ENCODE data around the gene PATL2.
A peak's percentile ranks its signal among the peaks of the same experiment; 100 is the strongest.
"Not testable (repeated sequence)": the region's sequence is repeated elsewhere in the genome, so short reads cannot be mapped to it uniquely, and the experiment has no call there.

PATL2 gene

GRCh38 chr15:44689318-44689717 is 21.8 kb downstream of the PATL2 start:
- not testable (repeated sequence) for DNase-seq

DNA sequence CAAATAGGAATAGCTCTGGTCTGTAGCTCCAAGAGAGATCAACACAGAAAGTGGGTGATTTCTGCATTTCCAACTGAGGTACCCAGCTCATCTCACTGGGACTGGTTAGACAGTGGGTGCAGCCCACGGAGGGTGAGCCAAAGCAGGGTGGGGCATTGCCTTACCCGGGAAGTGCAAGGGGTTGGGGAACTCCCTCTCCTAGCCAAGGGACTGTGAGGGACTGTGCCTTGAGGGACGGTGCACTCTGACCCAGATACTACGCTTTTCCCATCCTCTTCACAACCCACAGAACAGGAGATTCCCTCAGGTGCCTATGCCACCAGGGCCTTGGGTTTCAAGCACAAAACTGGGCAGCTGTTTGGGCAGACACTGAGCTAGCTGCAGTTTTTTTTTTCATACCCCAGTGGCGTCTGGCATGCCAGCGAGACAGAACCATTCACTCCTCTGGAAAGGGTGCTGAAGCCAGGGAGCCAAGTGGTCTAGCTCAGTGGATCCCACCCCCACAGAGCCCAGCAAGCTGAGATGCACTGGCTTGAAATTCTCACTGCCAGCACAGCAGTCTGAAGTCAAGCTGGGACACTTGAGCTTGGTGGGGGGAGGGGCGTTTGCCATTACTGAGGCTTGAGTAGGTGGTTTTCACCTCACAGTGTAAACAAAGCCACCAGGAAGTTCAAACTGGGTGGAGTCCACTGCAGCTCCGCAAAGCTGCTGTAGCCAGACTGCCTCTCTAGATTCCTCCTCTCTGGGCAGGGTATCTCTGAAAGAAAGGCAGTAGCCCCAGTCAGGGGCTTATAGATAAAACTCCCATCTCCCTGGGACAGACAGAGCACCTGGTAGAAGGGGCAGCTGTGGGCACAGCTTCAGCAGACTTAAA is 28.1 kb downstream of the PATL2 start:
- not testable (repeated sequence) for DNase-seq

DNA sequence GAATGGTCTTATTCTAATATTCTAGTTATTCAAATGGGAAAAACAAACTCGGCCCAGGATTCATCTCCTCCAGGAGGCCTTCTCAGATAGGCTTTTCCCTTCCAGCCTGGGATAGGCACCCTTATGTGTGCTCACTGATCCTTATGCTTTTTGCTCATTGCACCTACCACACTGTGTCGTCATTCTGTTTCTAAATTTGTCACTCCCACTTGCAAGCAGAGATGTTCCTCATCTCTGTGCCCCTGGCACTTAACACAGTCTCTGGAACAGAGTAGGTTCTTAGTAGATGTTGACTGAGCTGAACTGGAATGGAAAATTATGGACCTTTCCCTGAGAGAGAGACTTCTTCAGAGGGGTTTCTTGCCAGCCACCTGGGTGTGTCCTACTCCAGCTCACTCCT is 28.9 kb downstream of the PATL2 start:
- no peak for DNase-seq

GRCh38 chr15:44676676-44677075 is 34.4 kb downstream of the PATL2 start:
- no peak for DNase-seq

GRCh38 chr15:44675911-44676310 is 35.2 kb downstream of the PATL2 start:
- DNase-seq: no peak

DNA sequence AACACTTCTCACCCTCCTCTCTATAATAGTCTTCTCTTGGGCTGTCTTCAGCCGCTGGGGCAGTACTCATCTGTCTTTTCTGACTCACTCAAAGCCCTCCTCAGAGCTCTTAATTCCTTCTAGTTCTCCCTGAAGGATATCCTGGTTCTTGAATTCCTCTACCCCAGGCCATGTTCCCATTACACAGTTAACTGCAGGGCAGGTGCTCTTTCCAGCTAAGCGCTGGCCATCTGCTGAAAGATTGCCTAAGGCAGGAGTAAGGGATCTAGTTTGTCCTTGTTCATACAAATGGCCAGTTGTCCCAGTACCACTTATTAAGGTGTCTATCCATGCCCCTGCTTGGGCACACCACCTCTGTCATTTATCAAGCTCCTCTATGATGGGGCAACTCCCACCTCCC is 37.5 kb downstream of the PATL2 start:
- DNase-seq: no peak

DNA sequence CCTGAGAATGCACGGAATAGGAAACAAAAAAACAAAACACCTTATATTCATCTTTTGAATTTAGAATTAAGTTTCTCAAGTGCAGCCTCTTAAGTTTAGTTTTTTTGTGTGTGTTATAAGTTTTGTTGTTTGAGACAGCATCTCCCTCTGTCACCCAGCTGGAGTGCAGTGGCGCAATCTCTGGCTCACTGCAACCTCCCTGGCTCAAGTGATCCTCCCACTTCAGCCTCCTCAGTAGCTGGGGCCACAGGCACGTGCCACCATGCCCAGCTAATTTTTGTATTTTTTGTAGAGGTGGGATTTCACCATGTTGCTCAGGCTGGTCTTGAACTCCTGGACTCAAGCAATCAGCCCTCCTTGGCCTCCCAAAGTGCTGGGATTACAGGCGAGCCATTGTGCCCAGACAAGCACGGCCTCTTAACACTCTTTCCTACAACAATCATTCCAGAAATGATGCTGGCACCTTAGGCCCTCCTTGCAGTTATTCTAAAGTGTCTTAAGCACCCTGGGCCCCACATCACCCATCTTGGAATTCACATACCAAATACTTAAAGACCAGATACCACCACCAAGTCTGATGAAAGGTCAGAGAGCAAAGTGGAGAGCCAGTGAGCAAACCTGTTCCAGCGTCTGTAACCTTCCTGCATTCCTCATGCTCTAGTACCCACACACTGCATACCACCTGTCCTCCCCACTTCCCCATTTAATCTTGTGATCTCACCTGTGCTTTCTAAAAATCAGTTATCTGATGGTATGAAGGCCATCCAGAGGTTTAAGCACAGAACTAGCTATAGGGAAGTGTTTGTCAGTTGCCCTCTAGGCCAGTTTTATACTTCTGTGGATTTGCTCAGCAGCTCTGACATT is 40.8 kb downstream of the PATL2 start:
- DNase-seq: no peak

DNA sequence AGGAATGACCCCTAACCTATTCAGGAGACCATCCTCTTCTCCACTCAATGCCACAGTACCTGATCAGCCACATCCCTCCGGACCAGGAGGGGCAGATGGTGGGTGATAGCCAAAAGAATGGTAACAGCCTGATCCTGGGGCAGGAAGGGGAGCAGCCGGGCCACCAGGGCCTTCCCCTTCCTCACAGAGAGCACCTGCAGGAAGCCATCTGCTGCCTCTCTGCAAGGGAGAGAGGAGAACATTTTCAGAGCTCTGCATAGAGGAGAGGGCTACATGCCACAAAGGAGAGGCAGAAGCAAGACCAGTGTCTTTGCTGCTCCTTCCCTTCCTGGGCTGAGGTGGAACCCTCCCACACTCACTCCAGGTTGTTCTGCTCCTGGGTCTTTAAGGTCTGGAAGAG is 42.2 kb downstream of the PATL2 start:
- no peak for DNase-seq

- no peak for DNase-seq
Measured at GRCh38 chr15:44667039-44667360, 44.1 kb downstream of the PATL2 start.

- no peak for DNase-seq
Measured at GRCh38 chr15:44666210-44667038, 44.7 kb downstream of the PATL2 start.

- peak; percentile 98 for DNase-seq
Measured at GRCh38 chr15:44663410-44664308, 47.5 kb downstream of the PATL2 start, which contains the start of gene SPG11. TSS of gene SPG11 (minus strand) at chr15:44663662. CDS start at chr15:44663647, 15 bp downstream.

- peak; percentile 68 for DNase-seq
Measured at GRCh38 chr15:44662478-44663409, 48.4 kb downstream of the PATL2 start.

DNA sequence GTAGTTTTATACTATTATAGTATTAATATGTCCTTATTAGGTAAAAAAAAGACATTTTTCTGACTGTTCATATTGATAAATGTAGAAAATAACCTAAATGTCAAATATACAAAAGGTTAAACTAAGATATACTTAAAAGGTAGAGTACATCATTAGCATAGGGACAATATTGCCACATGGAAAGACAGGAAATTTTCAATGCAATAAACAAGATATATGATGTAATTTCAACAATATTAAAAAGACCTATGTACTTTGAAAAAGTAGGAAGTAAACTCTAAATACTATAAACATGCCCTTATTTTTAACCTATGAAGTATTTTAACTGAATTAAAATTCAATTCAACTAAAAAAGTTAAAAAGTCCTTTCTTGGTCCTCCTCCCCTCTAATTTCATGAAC is 49.5 kb downstream of the PATL2 start:
- no peak for DNase-seq

- no peak for DNase-seq
Measured at GRCh38 chr15:44659056-44659455, 52.1 kb downstream of the PATL2 start.

DNA sequence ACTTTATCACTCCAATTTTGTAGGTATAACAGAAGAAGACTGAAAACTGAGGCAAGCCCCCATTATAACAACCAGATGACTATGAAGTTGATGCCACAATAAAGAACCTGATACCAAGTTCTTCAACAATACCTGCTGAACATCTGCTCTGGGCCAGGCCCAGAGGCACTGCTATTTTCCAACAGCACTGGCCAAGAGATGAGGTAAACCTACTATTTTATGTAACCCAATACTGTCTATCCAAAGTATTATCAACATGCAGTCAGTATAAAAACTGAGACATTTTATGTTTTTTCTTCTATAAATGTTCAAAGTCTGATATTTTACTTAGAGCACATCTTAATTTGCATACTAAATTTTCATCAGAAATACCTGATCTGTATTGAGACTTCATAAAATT is 53.7 kb downstream of the PATL2 start:
- no peak for DNase-seq

DNA sequence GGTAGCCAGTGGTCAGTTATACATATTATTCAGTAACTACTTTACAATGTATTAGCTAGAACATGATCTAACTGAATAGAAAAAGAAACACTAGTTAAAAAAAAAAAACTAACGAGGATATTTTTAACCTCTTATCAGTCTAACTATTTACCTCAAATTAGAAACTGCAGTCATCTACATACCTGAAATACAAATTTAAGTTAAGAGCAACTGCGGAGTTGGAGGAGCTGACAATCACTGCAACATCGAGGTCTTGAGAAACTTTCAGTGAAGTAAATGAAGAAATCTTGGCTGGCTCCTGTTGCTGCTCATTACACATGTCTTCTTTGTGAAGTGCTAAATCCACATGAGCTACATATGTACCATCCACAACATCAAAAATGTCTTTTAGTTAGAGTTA is 54.2 kb downstream of the PATL2 start:
- DNase-seq: no peak

DNA sequence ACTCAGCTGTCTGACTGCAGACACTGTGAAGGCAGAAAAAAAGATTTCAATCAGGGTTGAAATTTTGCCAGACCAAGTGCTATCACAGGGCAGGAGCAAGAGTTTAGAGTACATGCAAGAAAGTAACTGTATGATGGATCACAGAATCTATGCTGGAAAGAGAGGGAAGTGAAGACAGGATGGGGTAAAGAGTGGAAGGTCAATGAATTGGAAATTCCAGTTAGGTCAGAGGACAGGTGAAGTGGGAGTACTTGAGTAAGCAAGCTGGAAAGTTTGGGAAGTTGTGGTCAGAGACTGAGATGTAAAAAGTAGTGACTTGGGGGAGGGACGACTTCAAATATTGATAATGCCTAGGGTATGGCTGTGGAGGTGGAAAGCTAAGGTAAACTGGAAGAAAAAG is 54.8 kb downstream of the PATL2 start:
- no peak for DNase-seq

DNA sequence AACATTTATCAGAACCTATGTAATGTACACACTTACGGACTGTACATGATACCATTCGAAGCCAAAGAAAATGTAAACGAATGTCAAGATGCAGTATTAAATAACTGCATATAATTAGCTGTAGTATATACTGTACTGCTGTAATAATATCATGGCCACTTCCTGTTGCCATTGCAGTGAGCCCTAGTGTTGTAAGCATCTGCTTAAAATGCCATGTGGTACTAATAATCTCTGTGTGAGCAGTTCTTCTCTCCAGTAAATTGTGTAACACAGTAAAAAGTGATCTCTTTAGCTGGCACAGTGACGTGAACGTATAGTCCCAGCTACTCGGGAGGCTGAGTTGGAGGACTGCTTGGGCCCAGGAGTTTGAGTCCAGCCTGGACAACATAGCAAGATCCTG is 56.3 kb downstream of the PATL2 start:
- no peak for DNase-seq

DNA sequence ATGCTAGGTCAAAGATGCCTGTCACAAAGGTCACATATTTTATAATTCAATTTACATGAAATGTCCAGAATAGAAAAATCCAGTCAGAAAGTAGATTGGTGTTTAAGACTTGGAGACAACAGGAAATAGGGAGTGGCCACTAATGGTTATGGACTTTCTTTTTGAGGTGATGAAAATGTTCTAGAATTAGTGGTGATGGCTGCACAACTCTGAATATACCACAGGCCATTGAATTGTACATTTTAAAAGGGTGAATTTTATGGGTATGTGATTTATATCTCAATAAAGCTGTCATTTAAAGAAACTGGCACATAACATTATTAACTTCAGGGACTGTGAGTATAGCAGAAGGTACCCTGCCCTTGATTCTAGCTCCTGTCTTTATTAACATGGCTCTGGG is 63.5 kb downstream of the PATL2 start:
- DNase-seq: no peak

GRCh38 chr15:44647036-44647435 is 64.1 kb downstream of the PATL2 start:
- no peak for DNase-seq

DNA sequence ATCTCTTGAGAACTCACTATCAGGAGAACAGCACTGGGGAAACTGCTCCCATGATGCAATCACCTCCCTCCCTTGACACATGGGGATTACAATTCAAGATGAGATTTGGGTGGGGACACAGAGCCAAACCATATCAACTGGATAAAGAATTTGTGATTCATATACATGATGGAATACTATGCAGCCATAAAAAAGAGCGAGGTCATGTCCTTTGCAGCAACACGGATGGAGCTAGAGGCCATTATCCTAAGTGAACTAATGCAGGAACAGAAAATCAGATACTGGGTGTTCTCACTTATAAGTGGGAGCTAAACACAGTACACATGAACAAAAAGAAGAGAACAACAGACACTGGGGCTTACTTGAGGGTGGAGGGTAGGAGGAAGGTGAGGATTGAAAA is 64.7 kb downstream of the PATL2 start:
- no peak for DNase-seq

All from right hindlimb (tissue), 1 donor.